Measurements from ENCODE around the gene MAPK1. TPM values are rescaled to one million over a fixed set of nuclear protein-coding genes. Genes with fewer than 3 reads are reported as not detected.
A peak's percentile ranks its signal among the peaks of the same experiment; 100 is the strongest.

MAPK1 gene
- total RNA-seq, 6 donors from 2014 or later, result 50.2 to 180 (median 65.9) TPM

DNA sequence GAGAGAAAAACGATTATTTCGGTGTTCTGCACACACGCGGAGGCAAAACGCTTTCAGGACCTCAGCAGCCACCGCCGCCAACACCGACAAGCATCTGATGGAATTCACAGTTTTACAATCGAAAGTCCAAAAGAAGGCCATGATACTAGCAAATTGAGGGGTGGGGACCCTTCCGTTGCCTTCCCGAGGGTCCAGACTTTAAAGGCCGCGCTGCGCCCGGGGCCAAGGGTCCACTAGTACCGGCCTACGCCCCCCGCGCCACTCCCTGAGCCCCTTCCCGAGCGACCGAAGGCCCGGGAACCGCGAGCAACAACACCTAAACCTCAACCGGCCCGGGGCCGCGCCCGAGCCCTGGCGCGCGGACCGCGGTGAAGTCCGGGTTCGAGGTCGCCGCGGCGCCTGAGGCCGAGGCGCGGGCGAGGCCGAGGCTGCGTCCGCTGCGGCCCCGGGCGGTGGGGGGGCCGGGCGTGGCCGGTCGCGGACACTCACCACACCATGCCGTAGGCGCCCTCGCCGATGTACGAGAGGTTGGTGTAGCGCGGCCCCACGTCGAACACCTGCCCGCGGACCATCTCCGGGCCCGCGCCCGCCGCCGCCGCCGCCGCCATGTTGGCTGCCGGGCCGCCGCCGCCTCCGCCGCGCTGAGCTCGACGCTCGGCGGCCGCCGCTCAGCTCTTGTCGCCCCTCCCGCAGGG lies 465 bp downstream of the MAPK1 start:
- peak in 1 of 2 donors; percentile 5 for ATAC-seq (ENCODE audit: low FRiP score in 2 of 2)
- Histone ChIP-seq H3K4me3 (peak overlapping the region; percentile 37 to 94 (median 80)), H3K9me3 (no peaks in the 10 kb centered on the region), H3K27ac (peak overlapping the region; percentile 84 to 94 (median 92)), H3K36me3 (no peaks in the 10 kb centered on the region), H3K4me1 (peaks cover 31 to 48% (median 41%) of the 10 kb centered on the region in 4 donors), H3K27me3 (no peaks in the 10 kb centered on the region)
- 0 to 1% methylated on average over 18 to 31 of the region's 91 CpGs for WGBS, 2 donors
- TF ChIP-seq, protein P1, sequence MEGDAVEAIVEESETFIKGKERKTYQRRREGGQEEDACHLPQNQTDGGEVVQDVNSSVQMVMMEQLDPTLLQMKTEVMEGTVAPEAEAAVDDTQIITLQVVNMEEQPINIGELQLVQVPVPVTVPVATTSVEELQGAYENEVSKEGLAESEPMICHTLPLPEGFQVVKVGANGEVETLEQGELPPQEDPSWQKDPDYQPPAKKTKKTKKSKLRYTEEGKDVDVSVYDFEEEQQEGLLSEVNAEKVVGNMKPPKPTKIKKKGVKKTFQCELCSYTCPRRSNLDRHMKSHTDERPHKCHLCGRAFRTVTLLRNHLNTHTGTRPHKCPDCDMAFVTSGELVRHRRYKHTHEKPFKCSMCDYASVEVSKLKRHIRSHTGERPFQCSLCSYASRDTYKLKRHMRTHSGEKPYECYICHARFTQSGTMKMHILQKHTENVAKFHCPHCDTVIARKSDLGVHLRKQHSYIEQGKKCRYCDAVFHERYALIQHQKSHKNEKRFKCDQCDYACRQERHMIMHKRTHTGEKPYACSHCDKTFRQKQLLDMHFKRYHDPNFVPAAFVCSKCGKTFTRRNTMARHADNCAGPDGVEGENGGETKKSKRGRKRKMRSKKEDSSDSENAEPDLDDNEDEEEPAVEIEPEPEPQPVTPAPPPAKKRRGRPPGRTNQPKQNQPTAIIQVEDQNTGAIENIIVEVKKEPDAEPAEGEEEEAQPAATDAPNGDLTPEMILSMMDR (IDR thresholded peaks at IDR 0.05), result peak in 1 of 6 experiments; percentile 10
- TF ChIP-seq POLR2A (IDR thresholded peaks at IDR 0.05), result no peak
- peak in 1 of 2 donors; percentile 37 for DNase-seq

DNA sequence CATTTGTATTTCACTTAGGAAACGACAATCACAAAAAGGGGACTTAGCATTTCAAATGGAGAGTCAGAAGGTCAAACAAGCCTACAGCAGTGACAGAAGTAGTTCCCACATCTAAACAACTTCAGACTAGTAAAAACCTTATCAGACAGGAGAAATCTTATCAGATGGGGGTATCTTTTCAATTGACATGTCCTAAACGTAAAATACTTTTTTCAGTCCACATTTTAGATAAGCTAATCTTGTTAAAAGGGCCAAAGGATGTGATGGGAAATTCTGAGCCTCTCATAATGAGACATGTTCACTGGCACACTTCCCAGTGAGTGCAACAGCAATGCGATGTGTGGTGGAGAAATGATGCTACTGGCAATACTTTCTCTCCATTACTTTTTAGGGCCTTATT lies 2.4 kb downstream of the MAPK1 start:
- DNase-seq (peak in 1 of 2 donors; percentile 54), ATAC-seq (ENCODE audit: low FRiP score in 2 of 2) (no peak)
- Histone ChIP-seq H3K4me1 (peaks cover 49 to 67% (median 60%) of the 10 kb centered on the region in 4 donors), H3K27me3 (no peaks in the 10 kb centered on the region), H3K27ac (peak overlapping the region in 1 of 4 donors; percentile 93), H3K36me3 (no peaks in the 10 kb centered on the region), H3K4me3 (peak overlapping the region in 1 of 4 donors; percentile 90), H3K9me3 (no peaks in the 10 kb centered on the region)
- 20 to 27% methylated on average over 3 of the region's 3 CpGs for WGBS, 2 donors
- TF ChIP-seq, protein P1 (IDR thresholded peaks at IDR 0.05), result no peak
- TF ChIP-seq POLR2A (IDR thresholded peaks at IDR 0.05) (no peak), POLR2AphosphoS5 (IDR thresholded peaks at IDR 0.05) (no peak), EP300 (IDR thresholded peaks at IDR 0.05) (no peak)

DNA sequence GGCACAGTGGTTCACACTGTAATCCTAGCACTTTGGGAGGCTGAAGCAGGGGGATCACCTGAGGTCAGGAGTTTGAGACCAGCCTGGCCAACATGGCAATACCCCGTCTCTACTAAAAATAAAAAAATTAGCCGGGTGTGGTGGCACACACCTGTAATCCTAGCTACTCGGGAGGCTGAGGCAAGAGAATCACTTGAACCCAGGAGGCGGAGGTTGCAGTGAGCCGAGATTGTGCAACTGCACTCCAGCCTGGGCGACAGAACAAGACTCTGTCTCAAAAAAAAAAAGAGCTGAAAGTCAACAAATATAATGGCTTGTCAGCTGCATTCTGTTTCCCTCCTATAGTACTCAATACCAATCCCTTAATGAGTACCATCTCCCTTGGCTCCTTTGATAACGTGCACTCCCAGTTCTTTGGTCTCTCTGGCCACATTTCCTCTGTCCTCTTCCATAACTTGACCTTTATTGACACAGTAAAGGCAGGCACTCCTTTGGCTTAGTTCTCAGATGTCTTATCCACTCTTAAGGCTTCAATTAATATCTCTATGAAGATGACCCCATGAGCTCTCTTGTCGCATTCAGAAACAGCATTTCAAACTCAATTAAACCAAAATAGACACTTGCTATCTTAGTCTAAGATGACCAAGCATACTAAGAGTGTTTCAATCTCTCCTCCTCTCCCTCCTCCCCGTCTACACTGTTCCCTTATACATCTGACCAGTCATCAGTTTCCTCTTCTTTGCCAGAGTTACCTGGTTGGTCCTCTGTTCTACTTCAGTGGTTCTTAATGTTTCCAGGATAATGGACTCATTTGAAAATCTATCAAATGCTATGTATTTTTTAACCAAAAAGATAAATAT lies 4.8 kb downstream of the MAPK1 start:
- no peak for DNase-seq
- TF ChIP-seq POLR2AphosphoS5 (IDR thresholded peaks at IDR 0.05), result no peak
- TF ChIP-seq, protein P1 (IDR thresholded peaks at IDR 0.05), result no peak
- no peak for TF ChIP-seq EP300 (IDR thresholded peaks at IDR 0.05)
- no peak for TF ChIP-seq POLR2A (IDR thresholded peaks at IDR 0.05)
- 62 to 82% methylated on average over 9 of the region's 9 CpGs for WGBS, 2 donors
- Histone ChIP-seq H3K27ac (peak overlapping the region; percentile 9 to 93 (median 40)), H3K4me1 (peaks cover 65 to 85% (median 76%) of the 10 kb centered on the region in 4 donors), H3K9me3 (no peaks in the 10 kb centered on the region), H3K27me3 (no peaks in the 10 kb centered on the region), H3K4me3 (no peak overlapping the region), H3K36me3 (no peaks in the 10 kb centered on the region)
- ATAC-seq (ENCODE audit: low FRiP score in 2 of 2), result no peak

DNA sequence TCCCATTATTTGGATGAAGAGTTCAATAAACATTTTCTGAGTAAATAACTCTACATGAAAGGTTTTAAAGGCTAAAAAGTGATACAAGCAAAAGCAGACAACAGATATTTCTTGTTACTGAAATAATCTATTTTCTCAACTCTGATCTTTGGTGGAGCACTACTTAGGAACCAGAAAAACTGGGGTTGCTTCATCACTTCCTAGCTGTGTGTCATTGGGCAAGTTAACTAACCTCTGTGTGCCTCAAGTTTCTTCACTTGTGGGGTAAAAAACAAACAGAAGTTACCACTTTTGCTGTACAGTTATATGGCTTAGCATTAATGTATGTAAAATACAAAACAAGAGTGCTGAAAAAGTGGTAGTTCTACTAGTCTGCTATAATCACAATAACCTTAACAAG lies 5.6 kb downstream of the MAPK1 start:
- no peak for DNase-seq
- H3K27ac ChIP-seq, result peak overlapping the region; percentile 9 to 93 (median 60)
- peak in 1 of 2 donors; percentile 55 for ATAC-seq (ENCODE audit: low FRiP score in 2 of 2)
- no peak for TF ChIP-seq EP300 (IDR thresholded peaks at IDR 0.05)
- TF ChIP-seq, protein P1 (IDR thresholded peaks at IDR 0.05), result no peak
- no peak for TF ChIP-seq POLR2A (IDR thresholded peaks at IDR 0.05)
- no peak for TF ChIP-seq POLR2AphosphoS5 (IDR thresholded peaks at IDR 0.05)
- no peaks in the 10 kb centered on the region for H3K9me3 ChIP-seq
- no peak overlapping the region for H3K4me3 ChIP-seq
- H3K4me1 ChIP-seq, result peaks cover 72 to 93% (median 84%) of the 10 kb centered on the region in 4 donors
- H3K27me3 ChIP-seq, result no peaks in the 10 kb centered on the region
- H3K36me3 ChIP-seq, result no peaks in the 10 kb centered on the region

Measured in upper lobe of left lung (tissue), 6 donors.